CD14-positive monocyte (primary cell): ENCODE measurements around the gene CRTC2. TPM values are rescaled to one million over a fixed set of nuclear protein-coding genes. Genes with fewer than 3 reads are reported as not detected.
A peak's percentile ranks its signal among the peaks of the same experiment; 100 is the strongest.

Experiments
- DNase-seq, 3 donors: peaks; one replicate each; pipeline ENCODE4 v3.0.0-alpha.2; 2011 to 2022
- H2AFZ ChIP-seq: 2 replicates; pipeline ENCODE4 v1.6.0; 2012; ENCODE audit warnings: mild to moderate bottlenecking, low read depth, low read length, inconsistent platforms; ENCODE audit not compliant: insufficient read depth, poor library complexity, severe bottlenecking
- H3K27ac ChIP-seq, 2 donors: 1 replicate in 1 of 2; 2 replicates in 1 of 2; pipeline ENCODE4 v1.5.1; 2012 to 2013; ENCODE audit warnings: low read length in 2 of 2, control low read depth in 1 of 2, inconsistent platforms in 1 of 2, low read depth in 1 of 2, mild to moderate bottlenecking in 1 of 2
- H3K27me3 ChIP-seq, 2 donors: one replicate each; pipeline versions ENCODE4 v1.6.0 to v1.6.1; 2011 to 2013; ENCODE audit warnings: low read length in 2 of 2; ENCODE audit not compliant: control insufficient read depth in 2 of 2, insufficient read depth in 2 of 2
- H3K36me3 ChIP-seq, 2 donors: replicated peaks in 1 of 2; 1 replicate in 1 of 2; 2 replicates in 1 of 2; pipeline versions ENCODE4 v1.5.1 to v1.6.1; 2012 to 2013; ENCODE audit warnings: low read length in 2 of 2, control low read depth in 1 of 2, inconsistent platforms in 1 of 2, mild to moderate bottlenecking in 1 of 2; ENCODE audit not compliant: insufficient read depth in 2 of 2, control insufficient read depth in 1 of 2
- H3K4me1 ChIP-seq, 2 donors: 1 replicate in 1 of 2; 2 replicates in 1 of 2; pipeline versions ENCODE4 v1.5.1 to v1.6.1; 2012 to 2013; ENCODE audit warnings: low read length in 2 of 2, control low read depth in 1 of 2, inconsistent platforms in 1 of 2, mild to moderate bottlenecking in 1 of 2, moderate library complexity in 1 of 2; ENCODE audit not compliant: insufficient read depth in 2 of 2, control insufficient read depth in 1 of 2
- H3K4me2 ChIP-seq: replicated peaks from 2 replicates; pipeline ENCODE3; 2012; ENCODE audit warnings: low read length, moderate library complexity, mild to moderate bottlenecking; ENCODE audit not compliant: poor library complexity, severe bottlenecking; ENCODE audit errors: extremely low read depth
- H3K4me3 ChIP-seq, 3 experiments: fragments of 200-600 bp in 1 of 3; sonication (generic) in 1 of 3; replicated peaks in 1 of 3; 1 replicate in 2 of 3; 2 replicates in 1 of 3; pipeline ENCODE4 v1.5.1; 2011 to 2013; ENCODE audit warnings: low read length in 3 of 3, mild to moderate bottlenecking in 3 of 3, control low read depth in 2 of 3, low read depth in 2 of 3, inconsistent platforms in 1 of 3, moderate library complexity in 1 of 3
- H3K79me2 ChIP-seq: 2 replicates; pipeline ENCODE4 v1.6.0; 2012; ENCODE audit warnings: mild to moderate bottlenecking, control low read depth, inconsistent platforms, low read length, moderate library complexity; ENCODE audit not compliant: insufficient read depth
- H3K9ac ChIP-seq: 2 replicates; pipeline ENCODE4 v1.6.0; 2017; ENCODE audit warnings: low read length, mild to moderate bottlenecking; ENCODE audit not compliant: insufficient read depth, poor library complexity, severe bottlenecking
- H3K9me3 ChIP-seq, 2 donors: replicated peaks in 1 of 2; 1 replicate in 1 of 2; 2 replicates in 1 of 2; pipeline versions ENCODE4 v1.5.1 to v1.6.1; 2012 to 2013; ENCODE audit warnings: low read length in 2 of 2, control low read depth in 1 of 2; ENCODE audit not compliant: control insufficient read depth in 1 of 2, insufficient read depth in 1 of 2
- H4K20me1 ChIP-seq: 2 replicates; pipeline ENCODE4 v1.6.0; 2012; ENCODE audit warnings: mild to moderate bottlenecking, low read length, control low read depth, moderate library complexity; ENCODE audit not compliant: insufficient read depth
- H3K27ac Mint-ChIP-seq, 7 donors: one replicate each; pipeline ENCODE4 v1.8.0; 2020; ENCODE audit warnings: mild to moderate bottlenecking in 7 of 7, mixed read lengths in 7 of 7, moderate library complexity in 6 of 7, inconsistent platforms in 2 of 7
- H3K27me3 Mint-ChIP-seq, 3 donors: one replicate each; pipeline ENCODE4 v1.8.0; 2021 to 2022; ENCODE audit warnings: low read depth in 3 of 3, mild to moderate bottlenecking in 3 of 3, mixed read lengths in 3 of 3, moderate library complexity in 3 of 3, inconsistent platforms in 1 of 3
- H3K36me3 Mint-ChIP-seq, 2 donors: one replicate each; pipeline ENCODE4 v1.8.0; 2020; ENCODE audit warnings: mixed read lengths in 2 of 2, inconsistent platforms in 1 of 2, mild to moderate bottlenecking in 1 of 2
- H3K4me1 Mint-ChIP-seq: one replicate; pipeline ENCODE4 v1.8.0; 2020; ENCODE audit warnings: mild to moderate bottlenecking, mixed read lengths
- H3K4me3 Mint-ChIP-seq, 2 donors: one replicate each; pipeline ENCODE4 v1.8.0; 2020; ENCODE audit warnings: mild to moderate bottlenecking in 2 of 2, mixed read lengths in 2 of 2, moderate library complexity in 1 of 2
- H3K9me3 Mint-ChIP-seq, 7 donors: one replicate each; pipeline ENCODE4 v1.8.0; 2020 to 2022; ENCODE audit warnings: mixed read lengths in 7 of 7, mild to moderate bottlenecking in 6 of 7, moderate library complexity in 6 of 7, inconsistent platforms in 2 of 7
- CTCF ChIP-seq: fragments of 200-600 bp; IDR thresholded peaks from one replicate; pipeline ENCODE4 v1.8.0; 2022; ENCODE audit warnings: antibody characterized with exemption, mild to moderate bottlenecking
- WGBS: methylation state at CpG from one replicate; pipeline ENCODE4 v1.1.5; 2013; ENCODE audit warnings: missing lambda C conversion rate; ENCODE audit not compliant: insufficient coverage; 5-methylcytosine and 5-hydroxymethylcytosine counted together
- intact Hi-C, 2 donors: fragments of 100-400 bp; cut with micrococcal nuclease; formaldehyde crosslinking; loops; one replicate each; pipeline versions ENCODE4 v1.15.0 to v1.15.1; 2023
- polyA plus RNA-seq, 3 donors: library from polyadenylated mRNA; depleted of rRNA in 1 of 3; unstranded in 2 of 3; stranded (reverse) in 1 of 3; fragments of 300-500 nt in 2 of 3; fragments of >200 nt in 1 of 3; fragmentation: Illumina TruSeq in 2 of 3; gene quantifications; 1 replicate in 2 of 3; 2 replicates in 1 of 3; pipeline ENCODE4 v1.2.3, GENCODE V29; 2012 to 2021

CRTC2 gene
- polyA plus RNA-seq, 3 donors = 13.7 to 86.0 (median 21.2) TPM

GRCh38 chr1:153942766-153943549 is 15.5 kb downstream of the CRTC2 start:
- intact Hi-C loops = no loop called here
- DNase-seq = no peak
- H3K9me3 Mint-ChIP-seq = no peaks in the 10 kb centered on the region
- H3K36me3 ChIP-seq = peaks cover 58 to 60% of the 10 kb centered on the region in 2 donors
- H3K9me3 ChIP-seq = no peaks in the 10 kb centered on the region
- peak overlapping the region in 5 of 7 donors; percentile 58 to 100 (median 100) for H3K27ac Mint-ChIP-seq
- H3K27me3 Mint-ChIP-seq = no peaks in the 10 kb centered on the region
- peaks cover 54 to 62% of the 10 kb centered on the region in 2 donors for H3K36me3 Mint-ChIP-seq
- H3K27ac ChIP-seq = peak overlapping the region; percentile 10 to 71
- 100% methylated on average over 6 of the region's 11 CpGs for WGBS
- peak overlapping the region in 1 of 2 donors; percentile 24 for H3K4me3 Mint-ChIP-seq
- H3K4me2 ChIP-seq = peak overlapping the region; percentile 31
- no peak for TF ChIP-seq CTCF
- peaks cover 48% of the 10 kb centered on the region for H3K4me1 Mint-ChIP-seq
- peaks cover 45 to 58% of the 10 kb centered on the region in 2 donors for H3K4me1 ChIP-seq
- H2AFZ ChIP-seq = no peak overlapping the region
- H4K20me1 ChIP-seq = peaks cover 42% of the 10 kb centered on the region
- H3K4me3 ChIP-seq = no peak overlapping the region
- H3K79me2 ChIP-seq = peaks cover 66% of the 10 kb centered on the region
- no peaks in the 10 kb centered on the region for H3K27me3 ChIP-seq
- no peak overlapping the region for H3K9ac ChIP-seq

GRCh38 chr1:153941826-153942725 is 16.3 kb downstream of the CRTC2 start:
- intact Hi-C loops = no loop called here
- Mint-ChIP-seq H3K4me1 (peaks cover 40% of the 10 kb centered on the region), H3K9me3 (no peaks in the 10 kb centered on the region), H3K4me3 (no peak overlapping the region), H3K36me3 (peaks cover 58 to 66% of the 10 kb centered on the region in 2 donors), H3K27me3 (no peaks in the 10 kb centered on the region), H3K27ac (peak overlapping the region in 6 of 7 donors; percentile 24 to 100 (median 86))
- no peak overlapping the region for H3K4me3 ChIP-seq
- peaks cover 73% of the 10 kb centered on the region for H3K79me2 ChIP-seq
- H3K4me2 ChIP-seq = no peak overlapping the region
- H3K27me3 ChIP-seq = no peaks in the 10 kb centered on the region
- no peaks in the 10 kb centered on the region for H3K9me3 ChIP-seq
- 97% methylated on average over 24 of the region's 34 CpGs for WGBS
- no peak for TF ChIP-seq CTCF
- H3K9ac ChIP-seq = no peak overlapping the region
- DNase-seq = no peak
- no peak overlapping the region for H2AFZ ChIP-seq
- peak overlapping the region; percentile 10 to 71 for H3K27ac ChIP-seq
- peaks cover 51% of the 10 kb centered on the region for H4K20me1 ChIP-seq
- peaks cover 37 to 49% of the 10 kb centered on the region in 2 donors for H3K4me1 ChIP-seq
- H3K36me3 ChIP-seq = peaks cover 63 to 65% of the 10 kb centered on the region in 2 donors
